AG04449 (cell line): ENCODE data around the gene ACTR6.
"Not testable (repeated sequence)": the region's sequence is repeated elsewhere in the genome, so short reads cannot be mapped to it uniquely, and the experiment has no call there.

ENCODE experiments used
- CTCF ChIA-PET: fragments of 350-600 bp; formaldehyde crosslinking; extraction: SDS; loops from one replicate; lab custom pipeline; 2021; ENCODE audit warnings: antibody characterized with exemption; lab: Yijun Ruan, JAX
- POLR2A ChIA-PET: fragments of 400-600, 350-600 bp; formaldehyde crosslinking; extraction: SDS; loops from one replicate; lab custom pipeline; 2020; ENCODE audit warnings: antibody characterized with exemption, inconsistent platforms; lab: Yijun Ruan, JAX
- DNase-seq: peaks from one replicate; pipeline ENCODE4 v3.0.0-alpha.2; 2010; ENCODE audit warnings: low read depth, low spot score
- H3K4me3 ChIP-seq: 2 replicates; pipeline ENCODE4 v1.5.1; 2011; ENCODE audit warnings: low read depth, mild to moderate bottlenecking, control low read depth, low read length
- CTCF ChIP-seq: IDR thresholded peaks from one replicate; pipeline ENCODE4 v1.5.1; 2011; ENCODE audit warnings: mild to moderate bottlenecking, moderate library complexity, low read length, control low read depth, inconsistent platforms; ENCODE audit not compliant: insufficient read depth; ENCODE audit errors: missing control alignments

The ACTR6 gene

GRCh38 chr12:100174495-100174894 lies 26.1 kb upstream of the ACTR6 start:
- no peak for DNase-seq
- TF ChIP-seq CTCF: no peak
- POLR2A ChIA-PET: no interaction called here
- CTCF ChIA-PET: interaction anchor here (0.8 to 1.7 kb wide), 3 partner anchors 12 to 17 kb away, joined by 3 to 5 read pairs (median 4); no protein-coding TSS in a partner anchor
- no peak overlapping the region for H3K4me3 ChIP-seq

GRCh38 chr12:100176493-100176892 lies 24.1 kb upstream of the ACTR6 start:
- DNase-seq, POLR2A ChIA-PET, CTCF ChIA-PET, H3K4me3 ChIP-seq: not testable (repeated sequence)

GRCh38 chr12:100179252-100179651 lies 21.4 kb upstream of the ACTR6 start:
- TF ChIP-seq CTCF: no peak
- no peak overlapping the region for H3K4me3 ChIP-seq
- ChIA-PET POLR2A (no interaction called here), CTCF (no interaction called here)
- no peak for DNase-seq

GRCh38 chr12:100184549-100185145 lies 16.0 kb upstream of the ACTR6 start:
- DNase-seq: no peak
- TF ChIP-seq CTCF: no peak
- POLR2A ChIA-PET: no interaction called here
- no peak overlapping the region for H3K4me3 ChIP-seq
- CTCF ChIA-PET: interaction anchor here (1.5 kb wide), 1 partner anchor 30 kb away, joined by 6 read pairs; no protein-coding TSS in a partner anchor

- TF ChIP-seq CTCF: no peak
- no peak for DNase-seq
- POLR2A ChIA-PET: interaction anchor here (0.9 kb wide), 1 partner anchor 14 kb away, joined by 3 read pairs; no protein-coding TSS in a partner anchor
- H3K4me3 ChIP-seq: no peak overlapping the region
- CTCF ChIA-PET: interaction anchor here (1.5 kb wide), 1 partner anchor 31 kb away, joined by 6 read pairs; no protein-coding TSS in a partner anchor
These were observed 15.2 kb upstream of the ACTR6 start for GRCh38 chr12:100185361-100185894.

GRCh38 chr12:100186071-100186470 lies 14.5 kb upstream of the ACTR6 start:
- H3K4me3 ChIP-seq: no peak overlapping the region
- no peak for DNase-seq
- ChIA-PET POLR2A (interaction anchor here (0.9 kb wide), 1 partner anchor 14 kb away, joined by 3 read pairs; no protein-coding TSS in a partner anchor), CTCF (interaction anchor here (1.2 kb wide), 2 partner anchors 12 to 31 kb away, joined by 4 read pairs; no protein-coding TSS in a partner anchor)
- TF ChIP-seq CTCF: no peak
